HG03280 (cell line): ENCODE data around the gene C2orf68.
"Not testable (repeated sequence)": the region's sequence is repeated elsewhere in the genome, so short reads cannot be mapped to it uniquely, and the experiment has no call there.

Experiments used
- ATAC-seq: cut with Tn5 transposase; IDR thresholded peaks from one replicate; pipeline ENCODE4 v1.9.1; 2021; ENCODE audit warnings: mild to moderate bottlenecking, moderate library complexity; ENCODE audit not compliant: unreplicated experiment

Gene C2orf68

DNA sequence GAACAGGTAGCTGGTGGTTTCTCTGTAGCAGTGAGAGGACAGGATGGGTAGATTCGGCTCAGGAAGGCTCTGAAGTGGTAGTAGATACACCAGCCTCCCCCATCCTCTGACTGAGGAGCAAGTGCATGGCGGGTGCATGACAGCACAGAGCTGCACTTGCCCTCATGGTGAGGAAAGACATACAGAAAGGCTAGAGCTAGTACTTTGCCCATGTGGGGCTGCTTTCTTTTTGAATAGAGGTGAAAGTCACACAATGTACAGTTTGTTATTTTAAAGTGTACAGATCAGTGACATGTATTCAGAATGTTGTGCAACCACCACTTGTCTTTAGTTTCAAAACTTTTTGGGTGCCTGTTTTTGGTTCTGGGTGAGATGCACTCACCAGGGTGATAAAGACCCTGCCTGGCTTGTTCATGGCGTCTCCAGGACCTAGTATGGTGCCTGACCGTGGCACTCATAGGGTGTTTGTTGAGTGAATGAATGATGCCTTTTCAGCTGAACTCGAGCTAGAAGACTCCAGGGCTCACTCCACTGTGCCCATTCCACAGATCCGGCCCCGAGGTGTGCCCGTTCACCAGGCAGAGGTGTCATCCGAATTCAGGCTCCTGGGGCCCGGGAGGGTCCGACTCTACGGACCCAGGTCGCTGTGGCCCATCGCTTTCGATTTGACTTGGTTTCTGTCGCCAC, 28.1 kb downstream of the C2orf68 start:
- ATAC-seq: peak; percentile 62

- no peak for ATAC-seq
These were observed 29.4 kb downstream of the C2orf68 start for GRCh38 chr2:85582492-85582891.

DNA sequence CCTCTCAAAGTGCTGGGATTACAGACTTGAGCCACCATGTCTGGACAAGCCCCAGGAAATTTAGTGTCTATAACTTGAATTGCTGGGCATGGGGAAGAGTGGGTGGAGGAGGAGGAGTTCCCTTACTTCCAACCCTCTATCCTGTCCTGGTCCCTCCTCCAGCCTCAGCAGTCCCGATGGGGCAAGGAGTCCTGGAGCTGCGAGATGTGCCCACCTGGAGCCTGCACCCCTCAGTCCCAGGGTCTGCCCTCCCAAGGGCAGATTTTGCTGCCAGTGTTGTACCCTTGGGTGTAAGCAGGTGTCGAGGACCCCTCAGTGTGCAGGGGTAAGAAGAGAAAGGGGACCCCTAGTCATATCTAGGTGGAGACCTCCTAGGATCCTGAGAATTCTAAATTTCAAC, 31.7 kb downstream of the C2orf68 start:
- ATAC-seq: no peak

- no peak for ATAC-seq
These were observed 32.5 kb downstream of the C2orf68 start for GRCh38 chr2:85579266-85579935.

DNA sequence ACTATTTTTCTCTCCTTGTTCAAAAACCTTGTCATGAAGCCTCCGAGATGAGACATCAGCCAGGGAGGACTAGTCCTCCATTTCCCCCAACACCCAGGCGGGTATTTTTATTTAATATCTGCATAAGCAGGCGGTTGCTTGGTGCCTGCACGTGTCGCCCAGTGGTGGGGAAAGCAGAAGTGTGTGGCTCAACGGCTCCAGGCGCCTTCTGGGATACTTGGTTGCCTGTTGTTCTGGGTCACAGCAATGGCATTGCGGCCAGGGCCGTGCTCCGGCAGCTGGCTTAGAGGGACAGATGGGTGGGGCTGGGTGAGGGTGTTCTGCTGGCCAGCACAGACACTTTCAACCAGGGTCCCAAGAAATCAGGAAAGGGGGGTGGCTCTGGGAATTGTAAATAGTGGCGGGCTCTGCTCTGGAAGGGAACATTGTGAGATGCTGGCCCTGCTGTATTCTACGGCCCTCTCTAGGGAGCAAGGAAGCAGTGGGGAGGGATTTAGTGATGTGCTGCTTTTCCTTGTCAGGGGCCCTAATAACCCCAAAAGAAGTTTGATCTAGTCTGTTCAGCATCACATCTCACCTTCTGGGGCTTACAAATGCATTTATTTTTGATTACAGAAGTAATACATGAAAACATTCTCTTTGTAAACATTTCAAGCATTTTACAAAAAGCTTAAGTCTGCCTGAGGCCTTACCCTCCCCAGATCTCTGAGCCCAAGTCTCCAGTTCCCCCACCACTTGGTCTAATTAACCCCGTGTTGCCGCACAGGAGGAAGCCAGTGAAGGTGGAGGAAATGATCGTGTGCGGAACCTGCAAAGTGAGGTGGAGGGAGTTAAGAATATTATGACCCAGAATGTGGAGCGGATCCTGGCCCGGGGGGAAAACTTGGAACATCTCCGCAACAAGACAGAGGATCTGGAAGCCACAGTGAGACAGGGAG, 33.4 kb downstream of the C2orf68 start:
- ATAC-seq: peak; percentile 44

DNA sequence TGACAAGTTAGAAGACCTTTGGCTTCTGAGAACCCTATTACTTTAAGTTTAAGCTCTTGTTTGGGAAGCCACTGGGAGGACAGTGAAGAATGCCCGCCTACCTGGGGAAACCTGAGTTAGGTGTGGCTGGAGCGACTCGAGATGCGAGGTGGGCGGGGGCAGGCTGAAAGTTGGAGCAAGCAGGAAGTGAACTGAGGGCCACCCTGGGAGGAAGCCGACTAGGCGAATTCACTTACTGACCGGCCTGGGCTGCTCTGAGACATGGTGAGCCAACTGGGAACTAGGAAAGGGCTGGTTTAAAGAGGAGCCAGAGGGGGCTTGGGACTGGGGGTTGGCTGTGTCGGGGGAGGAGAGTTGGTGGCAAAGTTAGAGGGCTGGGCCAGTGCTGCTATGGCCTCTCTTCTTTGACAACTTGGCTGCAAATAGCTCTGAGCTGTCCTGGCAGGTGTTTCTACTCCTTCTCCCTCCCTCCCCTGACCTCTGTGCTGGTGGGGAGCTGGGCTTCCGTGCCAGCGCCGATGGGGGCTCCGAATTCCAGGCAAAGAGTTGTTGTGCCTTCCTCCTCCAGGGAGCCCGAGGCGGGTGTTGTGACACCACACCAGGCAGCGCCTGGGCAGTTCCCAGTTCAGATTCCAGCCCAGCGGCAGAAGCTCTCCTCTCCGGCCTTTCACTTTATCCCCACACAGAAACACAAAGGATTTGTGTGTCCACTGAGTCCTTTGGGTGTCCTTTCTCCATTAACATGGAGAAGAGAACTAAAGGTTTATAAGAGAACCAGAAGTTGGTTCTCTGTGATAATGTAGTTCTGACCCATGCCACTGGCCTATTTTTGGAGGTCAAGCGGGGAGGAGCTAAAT, 34.3 kb downstream of the C2orf68 start, which contains the start of gene VAMP8:
VAMP8 (plus strand) TSS at position 201 of the 857 bp plus-strand sequence; CDS start at position 262, 61 bp downstream.
- ATAC-seq: peak; percentile 70

- ATAC-seq: no peak
These were observed 34.8 kb downstream of the C2orf68 start for GRCh38 chr2:85577063-85577385.

DNA sequence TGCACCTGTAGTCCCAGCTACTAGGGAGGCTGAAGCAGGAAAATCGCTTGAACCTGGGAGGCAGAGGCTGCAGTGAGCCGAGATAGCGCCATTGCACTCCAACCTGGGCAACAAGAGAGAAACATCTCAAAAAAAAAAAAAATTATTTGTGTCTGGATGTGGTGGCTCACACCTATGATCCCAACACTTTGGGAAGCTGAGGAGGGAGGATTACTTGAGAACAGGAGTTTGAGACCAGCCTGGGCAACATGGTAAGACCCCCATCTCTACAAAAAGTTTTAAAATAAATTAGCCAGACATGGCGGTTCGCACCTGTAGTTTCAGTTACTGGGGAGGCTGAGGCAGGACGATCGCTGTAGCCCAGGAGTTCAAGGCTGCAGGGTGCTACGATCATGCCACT, 36.1 kb downstream of the C2orf68 start:
- no peak for ATAC-seq

DNA sequence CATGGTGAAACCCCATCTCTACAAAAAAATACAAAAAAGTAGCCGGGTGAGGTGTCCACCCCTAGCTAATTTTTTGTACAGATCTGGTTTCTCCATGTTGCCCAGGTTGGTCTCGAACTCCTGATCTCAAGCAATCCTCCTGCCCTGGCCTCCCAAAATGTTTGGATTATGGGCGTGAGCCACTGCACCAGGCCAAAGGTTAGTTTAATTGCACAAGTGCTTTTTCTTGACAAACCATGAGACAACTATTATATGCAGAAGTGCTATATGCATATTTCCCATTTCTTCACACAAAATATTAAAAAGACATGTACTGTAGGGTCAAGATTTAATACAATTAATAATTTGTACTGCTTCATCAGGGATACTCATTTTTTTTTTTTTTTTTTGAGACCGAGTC, 45.6 kb downstream of the C2orf68 start:
- no peak for ATAC-seq

GRCh38 chr2:85564144-85564563, 47.7 kb downstream of the C2orf68 start:
- no peak for ATAC-seq

- peak; percentile 91 for ATAC-seq
These were observed 50.3 kb downstream of the C2orf68 start, which contains the start of gene GGCX for GRCh38 chr2:85561280-85562212. TSS of gene GGCX (minus strand) at chr2:85561493. CDS start at chr2:85561428, 65 bp downstream.

DNA sequence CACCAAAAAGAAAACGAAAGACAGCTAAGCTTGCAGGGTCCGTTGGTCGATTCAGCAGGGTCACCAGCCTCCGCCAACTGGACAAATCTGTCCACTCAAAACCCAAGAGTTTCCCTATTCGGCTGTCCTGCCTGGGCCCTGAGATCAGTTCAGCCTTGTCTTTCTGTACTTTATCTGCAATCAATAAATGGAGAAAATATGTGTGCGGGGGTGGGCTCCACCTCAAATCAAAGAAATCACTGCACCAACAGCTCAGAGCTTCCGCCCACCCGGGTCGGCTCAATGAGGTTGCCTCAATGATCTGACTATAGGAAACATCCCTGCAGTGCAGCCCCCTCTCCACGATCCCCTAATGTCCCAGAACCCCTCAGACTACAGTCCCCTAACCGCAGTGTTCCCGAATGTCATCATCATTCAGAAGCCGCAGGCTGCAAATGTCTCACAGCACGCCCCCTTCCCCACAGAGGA, 51.0 kb downstream of the C2orf68 start:
- peak; percentile 21 for ATAC-seq

DNA sequence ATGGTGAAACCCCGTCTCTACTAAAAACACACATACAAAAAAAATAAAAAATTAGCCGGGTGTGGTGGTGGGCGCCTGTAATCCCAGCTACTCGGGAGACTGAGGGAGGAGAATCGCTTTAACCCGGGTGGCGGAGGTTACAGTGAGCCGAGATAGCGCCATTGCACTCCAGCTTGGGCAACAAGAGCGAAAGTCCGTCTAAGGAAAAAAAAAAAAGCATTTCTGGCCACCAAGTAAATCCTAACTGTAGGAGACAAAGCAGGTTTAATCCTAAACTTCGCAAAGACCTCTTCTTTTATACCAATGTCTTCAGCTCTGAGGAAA, 51.5 kb downstream of the C2orf68 start:
- not testable (repeated sequence) for ATAC-seq

DNA sequence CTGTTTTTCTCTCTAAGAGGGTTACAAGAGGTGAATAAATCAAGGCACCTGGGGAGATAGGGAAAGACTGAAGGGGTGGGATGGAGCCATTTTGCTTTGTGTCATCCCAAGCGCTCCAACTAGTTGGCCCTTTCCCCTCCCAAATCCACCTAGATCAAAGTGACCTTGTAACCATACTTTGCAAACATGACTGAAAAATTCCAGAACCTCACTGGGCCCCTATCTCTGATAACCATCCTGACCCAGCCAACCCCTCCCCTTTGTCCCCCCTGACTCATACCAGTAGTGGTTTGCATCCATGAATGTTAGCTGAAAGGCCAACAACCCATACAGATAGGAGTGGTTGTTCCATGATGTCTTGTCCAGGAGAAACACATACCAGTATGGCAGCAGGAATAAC, 53.7 kb downstream of the C2orf68 start:
- no peak for ATAC-seq

DNA sequence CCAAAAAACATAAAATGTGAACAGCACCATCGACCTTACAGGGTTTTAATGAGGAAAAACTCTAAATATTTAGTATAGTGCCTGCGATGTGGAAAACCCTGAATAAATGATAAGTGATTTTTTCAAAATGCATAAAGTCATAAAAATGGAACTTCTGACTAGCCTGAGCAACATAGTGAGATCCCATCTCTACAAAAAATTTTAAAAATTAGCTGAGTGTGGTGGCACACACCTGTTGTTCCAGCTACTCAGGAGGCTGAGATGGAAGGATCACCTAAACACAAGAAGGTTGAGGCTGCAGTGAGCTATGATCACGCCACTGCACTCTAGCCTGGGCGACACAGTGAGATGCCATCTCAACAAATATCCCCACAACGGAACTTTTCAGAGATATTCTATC, 54.7 kb downstream of the C2orf68 start:
- ATAC-seq: no peak
